ENCODE measurements around the gene MYH9.

MYH9 gene

GRCh38 chr22:36331306-36331911 is 56.4 kb downstream of the MYH9 start:
- no peaks in the 10 kb centered on the region for H3K27me3 ChIP-seq (ENCODE audit: insufficient read depth, low read length)
- H3K9ac ChIP-seq (ENCODE audit: low read length): peak overlapping the region; percentile 93
- peaks cover 7% of the 10 kb centered on the region; the same call in 1 of the 2 replicates for H3F3A ChIP-seq (ENCODE audit: insufficient read depth, low read length)
- no peaks in the 10 kb centered on the region for H3K9me2 ChIP-seq (ENCODE audit: low read depth, low read length)
- peak overlapping the region; percentile 59 for H3K4me3 ChIP-seq (ENCODE audit: low read depth, low read length, poor library complexity, severe bottlenecking)
- peaks cover 87% of the 10 kb centered on the region for H3K4me1 ChIP-seq (ENCODE audit: insufficient read depth, low read length, severe bottlenecking)
- 0 out of 2 replicates have a peak, but pooled peaks cover 6% of the 10 kb centered on the region for H3K79me2 ChIP-seq (ENCODE audit: insufficient read depth, low read length)
- peak overlapping the region; percentile 75 for H3K4me2 ChIP-seq (ENCODE audit: low read length)
- H4K20me1 ChIP-seq (ENCODE audit: insufficient read depth, low read length): no peaks in the 10 kb centered on the region
- H2AFZ ChIP-seq (ENCODE audit: low read length): no peak overlapping the region
- H3K27ac ChIP-seq (ENCODE audit: low read depth, low read length, poor library complexity, severe bottlenecking): peak overlapping the region; percentile 99
- H3K9me3 ChIP-seq (ENCODE audit: low read length): no peaks in the 10 kb centered on the region
- TF ChIP-seq CTCF (IDR thresholded peaks at IDR 0.05; ENCODE audit: low read length): no peak
- no peak for TF ChIP-seq EZH2 (IDR thresholded peaks at IDR 0.05; ENCODE audit: borderline replicate concordance, low read length)
- peaks cover 80% of the 10 kb centered on the region for H3K36me3 ChIP-seq (ENCODE audit: insufficient read depth, low read length)

GRCh38 chr22:36330655-36331305 is 57.0 kb downstream of the MYH9 start:
- TF ChIP-seq EZH2 (IDR thresholded peaks at IDR 0.05; ENCODE audit: borderline replicate concordance, low read length) (no peak), CTCF (IDR thresholded peaks at IDR 0.05; ENCODE audit: low read length) (no peak)
- peaks cover 80% of the 10 kb centered on the region for H3K4me1 ChIP-seq (ENCODE audit: insufficient read depth, low read length, severe bottlenecking)
- peaks cover 7% of the 10 kb centered on the region; the same call in 1 of the 2 replicates for H3F3A ChIP-seq (ENCODE audit: insufficient read depth, low read length)
- H3K9me2 ChIP-seq (ENCODE audit: low read depth, low read length): no peaks in the 10 kb centered on the region
- peaks cover 80% of the 10 kb centered on the region for H3K36me3 ChIP-seq (ENCODE audit: insufficient read depth, low read length)
- no peak overlapping the region for H2AFZ ChIP-seq (ENCODE audit: low read length)
- peak overlapping the region; percentile 93 for H3K9ac ChIP-seq (ENCODE audit: low read length)
- H3K4me2 ChIP-seq (ENCODE audit: low read length): peak overlapping the region; percentile 75
- H3K27ac ChIP-seq (ENCODE audit: low read depth, low read length, poor library complexity, severe bottlenecking): peak overlapping the region; percentile 99
- H4K20me1 ChIP-seq (ENCODE audit: insufficient read depth, low read length): no peaks in the 10 kb centered on the region
- H3K9me3 ChIP-seq (ENCODE audit: low read length): no peaks in the 10 kb centered on the region
- 0 out of 2 replicates have a peak, but pooled peaks cover 6% of the 10 kb centered on the region for H3K79me2 ChIP-seq (ENCODE audit: insufficient read depth, low read length)
- H3K4me3 ChIP-seq (ENCODE audit: low read depth, low read length, poor library complexity, severe bottlenecking): peak overlapping the region; percentile 59
- H3K27me3 ChIP-seq (ENCODE audit: insufficient read depth, low read length): no peaks in the 10 kb centered on the region

GRCh38 chr22:36330127-36330526 is 57.6 kb downstream of the MYH9 start:
- H3K36me3 ChIP-seq (ENCODE audit: insufficient read depth, low read length): peaks cover 80% of the 10 kb centered on the region
- H3K9me3 ChIP-seq (ENCODE audit: low read length): no peaks in the 10 kb centered on the region
- H3K27me3 ChIP-seq (ENCODE audit: insufficient read depth, low read length): no peaks in the 10 kb centered on the region
- H4K20me1 ChIP-seq (ENCODE audit: insufficient read depth, low read length): no peaks in the 10 kb centered on the region
- no peak for TF ChIP-seq EZH2 (IDR thresholded peaks at IDR 0.05; ENCODE audit: borderline replicate concordance, low read length)
- TF ChIP-seq CTCF (IDR thresholded peaks at IDR 0.05; ENCODE audit: low read length): no peak
- H3K4me1 ChIP-seq (ENCODE audit: insufficient read depth, low read length, severe bottlenecking): peaks cover 74% of the 10 kb centered on the region
- H3K4me2 ChIP-seq (ENCODE audit: low read length): peak overlapping the region; percentile 75; the same call in 1 of the 2 replicates
- H2AFZ ChIP-seq (ENCODE audit: low read length): no peak overlapping the region
- peak overlapping the region; percentile 93; the same call in 1 of the 2 replicates for H3K9ac ChIP-seq (ENCODE audit: low read length)
- peak overlapping the region; percentile 99 for H3K27ac ChIP-seq (ENCODE audit: low read depth, low read length, poor library complexity, severe bottlenecking)
- peak overlapping the region; percentile 26 for H3K4me3 ChIP-seq (ENCODE audit: low read depth, low read length, poor library complexity, severe bottlenecking)
- H3K9me2 ChIP-seq (ENCODE audit: low read depth, low read length): no peaks in the 10 kb centered on the region
- H3F3A ChIP-seq (ENCODE audit: insufficient read depth, low read length): peaks cover 7% of the 10 kb centered on the region; the same call in 1 of the 2 replicates
- 0 out of 2 replicates have a peak, but pooled peaks cover 6% of the 10 kb centered on the region for H3K79me2 ChIP-seq (ENCODE audit: insufficient read depth, low read length)

Measured in OCI-LY1 (cell line).